HG03378 (cell line): ENCODE data around the gene ABCA2.
A peak's percentile ranks its signal among the peaks of the same experiment; 100 is the strongest.

Experiments used
- ATAC-seq: cut with Tn5 transposase; IDR thresholded peaks from one replicate; pipeline ENCODE4 v1.9.1; 2021; ENCODE audit warnings: mild to moderate bottlenecking, moderate library complexity; ENCODE audit not compliant: unreplicated experiment

Gene ABCA2

DNA sequence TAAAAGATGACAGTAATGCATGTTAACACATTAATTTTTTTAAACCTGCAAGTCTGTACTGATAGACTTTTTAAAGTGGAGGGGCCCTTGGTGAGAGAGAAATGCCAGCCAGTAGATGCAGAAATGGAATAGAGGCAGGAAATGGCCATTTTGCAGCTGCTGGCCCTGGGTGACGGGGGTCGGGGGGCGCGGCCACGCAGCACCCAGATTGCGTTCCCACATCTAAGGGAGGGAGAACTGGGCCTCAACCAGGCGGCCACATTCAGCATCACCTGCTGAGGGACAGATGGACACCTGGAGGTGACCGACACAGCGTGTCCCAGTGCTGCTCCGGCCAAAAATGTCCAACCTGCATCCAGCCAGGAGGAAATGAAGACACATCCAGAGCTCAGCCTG is 25.4 kb downstream of the ABCA2 start:
- no peak for ATAC-seq

DNA sequence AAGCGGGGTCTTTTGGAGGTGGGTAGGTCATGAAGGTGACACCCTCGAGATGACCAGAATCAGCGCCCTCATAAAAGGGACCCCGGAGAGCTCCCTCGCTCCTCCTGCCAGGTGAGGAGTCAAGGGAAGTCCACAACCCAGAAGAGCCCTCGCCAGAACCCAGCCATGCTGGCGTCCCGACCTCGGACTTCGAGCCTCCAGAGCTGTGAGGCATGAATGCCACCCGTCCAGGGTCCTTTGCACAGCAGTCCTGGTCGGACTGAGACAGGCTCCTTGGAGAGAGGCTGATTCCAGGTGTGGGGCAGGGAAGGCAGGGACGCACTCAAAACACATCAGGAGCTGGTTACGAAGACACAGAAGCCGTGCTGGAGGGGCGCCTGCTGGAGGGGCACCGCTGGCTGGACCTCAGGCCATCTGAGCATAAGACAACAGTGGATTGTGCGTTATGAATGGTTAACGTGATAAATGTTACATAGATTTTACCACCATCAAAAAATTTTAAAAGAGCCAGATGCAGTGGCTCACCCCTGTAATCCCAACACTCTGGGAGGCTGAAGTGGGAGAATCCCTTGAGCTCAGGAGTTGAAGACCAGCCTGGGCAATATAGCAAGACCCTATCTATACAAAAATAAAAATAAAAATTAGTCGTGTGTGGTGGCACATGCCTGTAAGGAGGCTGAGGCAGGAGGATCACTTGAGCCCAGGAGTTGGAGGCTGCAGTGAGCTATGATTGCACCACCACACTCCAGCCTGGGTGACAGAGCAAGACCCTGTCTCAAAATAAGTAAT is 26.0 kb downstream of the ABCA2 start:
- no peak for ATAC-seq

DNA sequence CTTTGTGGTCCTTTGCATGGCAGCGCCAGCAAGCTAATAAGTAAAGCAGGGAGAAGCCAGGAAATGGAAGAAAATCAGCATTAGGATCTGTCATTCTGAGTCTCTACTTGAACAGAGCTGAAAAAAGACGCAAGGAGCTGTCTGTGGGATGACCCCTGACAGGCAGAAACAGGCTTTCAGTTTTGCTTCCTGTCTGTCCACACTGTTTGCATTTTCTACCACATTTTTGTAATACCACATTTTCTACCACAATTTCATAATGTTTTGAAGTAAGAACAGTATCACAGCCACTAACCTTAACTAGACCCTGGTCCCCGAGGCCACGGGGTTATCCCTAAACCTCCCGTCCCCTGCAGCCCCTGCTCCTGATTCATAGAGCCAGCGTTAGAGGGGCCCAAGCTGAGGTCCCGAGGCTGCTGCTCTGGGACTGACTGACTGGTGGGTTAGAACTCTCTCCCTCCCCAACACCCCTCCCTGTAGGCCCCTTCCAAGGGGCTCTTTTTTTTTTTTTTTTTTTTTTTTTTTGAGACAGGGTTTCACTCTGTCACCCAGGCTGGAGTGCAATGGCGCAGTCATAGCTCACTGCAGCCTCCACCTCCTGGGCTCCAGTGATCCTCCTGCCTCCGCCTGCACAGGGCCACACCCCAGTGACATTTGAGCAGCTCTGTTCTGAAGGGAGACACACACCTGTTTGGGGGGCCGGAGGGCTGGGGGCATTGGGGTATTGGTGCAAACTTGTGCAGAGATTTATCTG is 27.7 kb downstream of the ABCA2 start:
- ATAC-seq: peak; percentile 78

DNA sequence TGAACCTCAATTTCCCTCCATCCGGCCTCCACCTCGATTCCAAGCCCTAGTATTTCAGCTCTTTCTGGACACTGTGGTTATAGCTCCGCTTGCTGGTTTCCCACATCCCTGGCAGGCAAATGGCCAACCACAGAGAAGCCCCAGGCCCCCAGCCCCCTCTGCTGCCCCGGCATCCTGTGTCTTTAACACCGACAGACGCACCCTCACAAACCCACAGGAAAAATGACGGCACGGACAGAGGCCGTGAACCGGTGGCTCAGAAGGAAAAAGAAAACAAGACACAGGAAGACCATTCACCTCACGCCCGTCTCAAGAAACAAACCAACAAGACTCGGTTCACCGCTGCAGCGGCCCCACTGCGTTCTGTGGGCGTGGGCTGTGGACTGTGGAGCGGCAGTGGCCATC is 30.2 kb downstream of the ABCA2 start:
- no peak for ATAC-seq

DNA sequence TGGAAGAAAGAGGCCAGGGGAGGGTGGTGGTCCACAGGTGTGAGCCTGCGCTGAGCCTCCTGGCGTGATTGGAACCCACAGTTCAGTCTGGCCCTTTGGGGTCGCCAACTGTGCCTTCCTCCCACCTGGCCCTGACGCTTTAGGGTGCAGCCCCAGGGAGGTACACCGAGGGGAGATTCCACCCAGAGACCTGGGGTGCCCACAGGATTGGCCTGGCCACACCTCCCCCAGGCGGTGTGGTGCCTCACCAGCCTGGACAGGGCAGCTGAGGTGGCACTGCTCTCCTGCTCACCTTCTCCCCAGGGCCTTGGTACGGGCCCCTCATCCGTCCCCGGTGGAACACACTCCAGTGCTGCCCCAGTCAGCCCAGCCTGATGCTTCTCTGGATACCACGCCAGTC is 30.7 kb downstream of the ABCA2 start:
- no peak for ATAC-seq

DNA sequence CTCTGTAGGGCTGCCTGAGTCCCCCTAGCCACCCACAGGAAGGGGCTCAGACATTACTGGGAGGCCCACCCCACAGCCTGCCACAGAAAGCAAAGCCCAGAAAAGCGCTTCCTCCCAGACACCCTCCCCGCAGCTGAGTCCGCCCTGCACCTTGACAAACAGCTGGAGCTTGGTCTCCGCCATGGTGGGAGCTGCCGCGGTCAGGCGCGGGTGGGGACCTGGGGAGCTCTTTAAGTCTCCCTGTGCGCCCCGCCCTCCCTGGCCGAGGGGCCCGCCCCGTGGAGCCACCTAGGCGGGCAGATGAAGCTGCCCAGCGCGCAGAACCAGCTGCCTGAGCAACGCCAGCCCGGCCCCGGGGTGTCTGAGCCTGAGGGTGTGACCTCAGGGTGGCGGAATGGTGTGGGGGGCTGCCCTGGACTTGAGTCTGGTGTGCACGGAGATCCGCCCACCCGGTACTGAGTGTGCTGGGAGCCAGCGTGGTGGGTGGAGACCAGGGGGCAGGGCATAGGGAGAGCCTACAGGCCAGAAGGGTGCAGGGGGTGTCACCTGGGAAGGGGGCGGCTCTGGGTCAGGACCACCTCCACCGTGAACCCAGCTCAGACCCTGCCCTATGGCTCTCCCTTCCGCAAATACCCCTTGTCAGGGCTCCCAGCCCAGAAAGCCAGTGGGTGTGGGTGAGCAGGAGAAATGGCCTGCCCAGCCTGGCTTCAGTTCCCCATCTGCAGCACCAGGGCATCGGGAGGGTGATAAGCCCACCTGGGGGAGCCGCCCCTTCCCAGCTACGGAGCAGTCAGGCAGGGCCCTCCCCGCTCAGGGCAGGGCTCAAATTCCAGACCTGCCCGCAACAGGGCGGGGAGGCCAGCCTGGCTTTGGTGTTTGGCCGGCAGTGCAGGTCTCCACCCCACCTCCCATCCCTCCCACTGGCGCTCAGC is 31.4 kb downstream of the ABCA2 start, which contains the start of gene CLIC3:
Gene CLIC3 (minus strand): TSS at position 208 of the 932 bp plus-strand sequence. CDS start 25 bp downstream, at position 183.
- ATAC-seq: no peak

DNA sequence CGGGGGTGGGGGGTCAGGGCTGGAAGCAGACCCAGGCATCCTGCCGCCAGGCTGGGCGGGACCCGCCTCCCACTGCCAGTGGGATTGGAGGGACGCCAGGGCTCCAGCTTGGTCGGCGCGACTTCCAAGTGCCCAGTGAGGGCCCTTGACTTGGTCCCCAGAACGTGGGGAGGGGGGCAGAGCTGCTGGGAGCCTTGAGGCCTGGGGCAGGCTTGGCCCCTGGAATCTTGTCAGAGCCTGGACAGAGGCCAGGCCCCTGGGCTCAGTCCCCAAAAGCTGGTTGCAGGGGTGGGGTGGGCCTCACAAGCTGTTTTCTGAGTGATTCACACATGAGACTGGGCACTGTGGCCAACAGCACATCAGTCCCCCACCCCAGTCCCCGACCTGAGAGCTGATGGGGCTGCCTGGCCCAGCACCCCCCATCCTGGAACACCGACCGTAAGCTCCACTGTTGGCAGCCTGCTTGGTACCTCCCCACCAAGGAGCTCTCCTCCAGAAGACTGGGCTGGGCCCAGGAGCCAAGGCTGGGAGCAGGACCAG is 32.2 kb downstream of the ABCA2 start:
- ATAC-seq: no peak

DNA sequence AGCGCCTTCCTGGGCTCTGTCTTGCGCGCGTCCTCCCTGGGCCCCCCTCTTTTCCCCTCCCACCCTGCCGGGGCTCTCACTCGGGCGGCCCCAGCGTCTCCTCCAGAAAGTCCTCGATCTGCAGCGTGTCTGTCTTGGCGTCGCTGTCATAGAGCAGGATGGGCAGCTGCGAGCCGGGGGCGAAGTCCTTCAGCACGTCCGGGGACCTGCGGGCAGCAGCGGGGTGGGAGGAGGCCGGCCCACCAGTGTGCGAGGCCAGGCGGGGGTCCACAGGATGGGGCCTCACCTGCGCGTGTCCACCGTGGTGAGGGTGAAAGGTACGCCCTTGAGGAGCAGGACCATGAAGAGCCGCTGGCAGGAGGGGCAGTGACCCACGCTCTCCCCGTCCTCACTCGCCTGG is 32.7 kb downstream of the ABCA2 start:
- ATAC-seq: no peak

DNA sequence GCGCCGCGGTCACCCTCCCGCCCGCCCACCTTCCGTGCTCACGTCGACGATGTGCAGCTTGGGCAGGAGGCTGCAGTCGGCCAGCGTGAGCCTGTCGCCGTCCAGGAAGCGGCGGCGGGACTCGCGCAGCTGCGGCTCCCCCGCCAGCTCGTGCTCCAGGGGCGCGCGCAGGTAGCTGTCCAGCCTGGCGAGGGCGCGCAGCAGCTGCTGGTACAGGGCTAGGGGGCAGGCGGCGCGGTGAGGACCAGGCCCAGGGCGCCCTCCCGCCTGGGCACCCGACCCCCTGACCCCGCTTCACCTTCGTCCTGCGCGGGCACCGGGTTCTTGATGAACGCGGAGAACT is 33.2 kb downstream of the ABCA2 start:
- ATAC-seq: no peak

DNA sequence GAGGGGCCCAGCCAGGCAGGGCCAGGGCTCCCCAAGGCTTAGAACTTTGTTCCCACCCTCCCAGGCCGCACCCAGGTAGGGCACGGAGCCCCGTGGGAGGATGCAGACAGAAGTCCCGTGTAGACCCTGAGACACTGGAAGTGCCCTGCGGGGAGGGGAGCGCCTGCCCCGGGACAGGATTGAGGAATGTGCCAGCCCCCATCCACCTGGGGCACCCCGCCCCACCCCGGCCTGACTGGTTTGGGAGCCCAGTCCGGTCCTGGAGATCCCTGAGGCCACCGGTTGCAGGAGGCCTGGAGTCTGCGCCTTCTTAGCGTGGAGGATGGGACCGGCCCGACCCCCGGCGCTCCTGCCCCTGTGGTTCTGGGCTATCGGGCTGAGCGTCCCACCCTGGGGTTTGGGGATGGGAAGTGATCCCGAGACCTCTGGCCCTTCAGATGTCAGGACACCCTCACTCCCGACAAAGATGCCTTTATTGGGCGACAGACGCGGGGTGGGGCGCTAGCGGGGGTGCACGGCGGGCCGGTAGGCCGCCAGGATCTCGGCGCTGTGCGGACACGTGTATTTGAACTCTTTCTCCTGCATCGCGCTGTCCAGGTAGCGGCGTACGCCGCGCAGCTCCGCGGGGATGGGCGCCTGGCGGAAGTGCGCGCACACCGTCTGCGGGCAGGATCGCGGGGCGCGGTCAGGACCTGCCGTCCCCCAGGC is 33.7 kb downstream of the ABCA2 start:
- ATAC-seq: no peak

DNA sequence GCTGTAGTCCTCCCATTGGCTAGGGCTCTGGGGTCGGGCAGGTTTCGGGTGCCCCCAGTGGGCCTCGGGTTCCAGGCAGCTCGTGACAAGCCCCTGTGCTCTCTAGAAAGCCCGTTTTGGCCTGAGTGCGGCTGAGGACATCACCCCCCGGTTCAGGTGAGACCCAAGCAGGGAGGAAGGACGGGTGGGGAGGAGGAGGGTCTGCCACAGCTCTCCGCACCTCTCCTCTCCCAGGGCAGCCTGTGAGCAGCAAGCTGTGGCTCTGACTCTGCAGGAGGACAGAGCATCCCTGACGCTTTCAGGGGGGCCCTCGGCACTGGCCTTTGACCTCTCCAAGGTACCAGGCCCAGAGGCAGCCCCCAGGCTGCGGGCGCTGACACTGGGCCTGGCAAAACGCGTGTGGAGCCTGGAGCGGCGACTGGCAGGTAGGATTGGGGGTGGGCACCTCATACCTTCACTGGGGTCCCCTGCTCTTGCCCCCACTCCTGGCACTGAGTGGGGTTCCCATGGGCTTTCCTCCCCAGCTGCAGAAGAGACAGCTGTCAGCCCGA is 35.1 kb downstream of the ABCA2 start:
- ATAC-seq: peak; percentile 7

DNA sequence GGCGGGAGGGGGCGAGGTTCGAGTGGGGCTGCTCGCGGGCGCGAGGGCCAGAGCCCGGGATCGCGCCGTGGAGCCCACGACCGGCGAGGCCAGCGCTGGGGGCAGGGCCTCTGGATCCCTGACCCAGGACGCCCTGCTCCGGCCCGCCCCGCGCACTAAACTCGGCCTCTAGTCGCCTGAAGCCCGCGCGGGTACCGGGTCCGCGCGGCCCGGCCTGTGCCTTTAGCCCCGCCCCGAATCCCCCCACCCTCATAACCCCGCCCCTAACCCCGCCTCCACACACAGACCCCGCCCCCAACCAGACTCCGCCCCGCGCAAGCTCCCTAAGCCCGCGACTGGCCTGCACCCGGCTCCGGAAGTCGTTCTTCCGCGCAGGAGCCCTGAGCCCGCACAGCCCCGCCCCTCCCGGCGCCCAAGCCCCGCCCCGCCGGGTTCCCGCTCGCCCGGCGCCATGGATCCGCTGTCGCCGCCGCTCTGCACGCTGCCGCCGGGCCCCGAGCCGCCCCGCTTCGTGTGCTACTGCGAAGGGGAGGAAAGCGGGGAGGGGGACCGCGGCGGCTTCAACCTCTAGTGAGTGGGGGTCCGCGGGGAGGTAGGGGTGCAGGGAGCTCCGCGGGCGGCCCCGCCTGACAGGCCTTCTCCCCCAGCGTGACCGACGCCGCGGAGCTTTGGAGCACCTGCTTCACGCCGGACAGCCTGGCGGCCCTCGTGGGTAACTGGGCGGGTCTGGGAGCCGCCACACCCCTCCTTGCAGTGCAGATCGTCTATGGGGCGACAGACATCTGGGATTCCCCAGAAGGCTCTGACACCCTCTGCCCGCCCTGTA is 35.8 kb downstream of the ABCA2 start, which contains the start of gene PAXX:
Gene PAXX (plus strand): TSS at position 430 of the 826 bp plus-strand sequence. CDS start 22 bp downstream, at position 452.
- ATAC-seq: peak; percentile 66

DNA sequence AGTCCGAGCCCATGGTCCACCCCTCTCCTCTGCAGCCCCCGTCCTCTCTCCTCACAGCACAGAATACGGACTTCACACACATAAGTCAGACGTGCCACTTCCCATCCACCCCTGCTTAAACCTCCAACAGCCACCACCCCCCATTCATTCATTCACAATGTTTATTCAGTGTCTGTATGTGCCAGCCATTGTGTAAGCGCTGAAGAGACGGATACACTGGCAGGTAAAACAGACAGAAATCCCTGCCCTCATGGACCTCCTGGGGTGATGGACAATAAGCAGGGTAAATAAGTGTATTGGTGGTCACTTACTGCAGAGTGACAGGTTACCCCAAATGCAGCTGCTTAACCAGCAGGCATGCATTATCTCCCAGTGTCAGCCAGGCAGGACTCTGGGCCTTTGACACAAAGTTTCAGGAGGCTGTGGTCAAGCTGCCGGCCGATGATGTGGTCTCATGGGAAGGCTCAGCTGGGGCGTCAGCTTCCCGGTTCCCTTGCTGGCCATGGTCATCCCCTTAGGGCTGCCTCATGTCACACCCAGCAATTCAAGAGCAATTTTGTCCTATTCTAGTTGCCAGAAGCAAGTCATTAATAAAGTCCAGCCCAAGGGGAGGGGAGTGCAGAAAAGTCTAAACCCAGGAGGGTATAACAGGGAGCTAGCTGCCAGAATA is 37.7 kb downstream of the ABCA2 start:
- no peak for ATAC-seq

DNA sequence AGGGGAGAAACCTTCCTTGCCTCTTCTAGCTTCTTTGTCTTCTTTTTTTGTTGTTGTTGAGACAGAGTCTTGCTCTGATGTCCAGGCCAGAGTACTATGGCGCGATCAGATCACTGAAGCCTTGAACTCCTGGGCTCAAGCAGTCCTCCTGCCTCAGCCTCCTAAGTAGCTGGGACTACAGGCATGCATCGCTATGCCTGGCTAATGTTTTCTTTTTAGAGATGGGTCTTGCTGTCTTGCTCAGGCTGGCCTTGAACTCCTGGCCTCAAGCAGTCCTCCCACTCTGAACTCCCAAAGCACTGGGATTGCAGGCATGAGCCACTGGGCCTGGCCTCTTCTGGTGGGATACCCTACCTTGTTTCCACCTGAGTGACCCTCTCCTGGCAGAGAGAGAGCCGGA is 39.2 kb downstream of the ABCA2 start:
- ATAC-seq: no peak

DNA sequence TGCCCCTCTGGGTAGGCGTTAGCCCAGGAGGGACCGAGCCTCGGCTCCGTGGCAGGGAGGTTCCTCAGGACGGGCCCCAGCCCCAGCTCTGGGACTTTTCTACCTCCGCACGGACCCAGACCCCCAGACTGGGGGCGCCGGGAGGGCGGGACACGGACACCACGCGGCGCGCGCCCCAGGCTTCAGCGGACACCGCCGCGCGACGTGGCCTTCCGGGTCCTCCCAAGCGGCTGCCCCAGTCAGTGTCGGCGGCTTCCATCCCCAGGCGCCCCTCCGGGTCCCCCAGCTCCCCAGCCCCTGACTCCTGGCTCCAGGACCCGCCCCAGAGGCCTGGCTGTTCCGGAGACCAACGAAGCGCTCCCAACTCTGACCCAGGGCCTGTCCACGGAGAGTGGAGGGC is 42.2 kb downstream of the ABCA2 start:
- ATAC-seq: no peak

DNA sequence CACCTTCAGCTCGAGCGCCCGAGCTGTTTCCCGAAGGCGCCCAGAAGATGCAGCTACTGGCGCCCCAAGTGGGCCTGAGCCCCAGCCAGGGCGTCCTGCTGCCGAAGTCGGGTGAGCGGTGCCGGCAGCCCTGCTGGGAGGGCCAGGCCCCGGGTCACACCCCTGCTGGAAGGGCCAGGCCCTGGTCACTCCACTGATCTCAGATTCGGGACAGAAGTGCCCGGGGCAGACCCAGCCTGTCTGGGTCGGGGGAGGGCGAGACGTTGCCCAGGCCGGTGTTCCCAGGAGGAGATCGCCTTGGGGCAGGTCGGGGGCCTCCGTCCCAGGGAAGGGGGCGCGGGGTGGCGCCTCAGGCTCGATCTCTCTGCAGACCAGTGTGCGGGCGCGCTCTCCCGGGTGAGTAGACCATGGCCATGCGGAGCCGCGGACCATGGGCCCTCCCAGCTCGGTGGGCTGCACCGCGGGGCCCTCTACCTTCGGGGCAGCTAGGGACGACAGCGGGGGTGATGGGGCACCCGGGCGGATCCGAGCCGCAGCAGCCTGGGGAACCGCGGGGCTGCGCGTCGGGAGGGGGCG is 42.9 kb downstream of the ABCA2 start:
- ATAC-seq: no peak

DNA sequence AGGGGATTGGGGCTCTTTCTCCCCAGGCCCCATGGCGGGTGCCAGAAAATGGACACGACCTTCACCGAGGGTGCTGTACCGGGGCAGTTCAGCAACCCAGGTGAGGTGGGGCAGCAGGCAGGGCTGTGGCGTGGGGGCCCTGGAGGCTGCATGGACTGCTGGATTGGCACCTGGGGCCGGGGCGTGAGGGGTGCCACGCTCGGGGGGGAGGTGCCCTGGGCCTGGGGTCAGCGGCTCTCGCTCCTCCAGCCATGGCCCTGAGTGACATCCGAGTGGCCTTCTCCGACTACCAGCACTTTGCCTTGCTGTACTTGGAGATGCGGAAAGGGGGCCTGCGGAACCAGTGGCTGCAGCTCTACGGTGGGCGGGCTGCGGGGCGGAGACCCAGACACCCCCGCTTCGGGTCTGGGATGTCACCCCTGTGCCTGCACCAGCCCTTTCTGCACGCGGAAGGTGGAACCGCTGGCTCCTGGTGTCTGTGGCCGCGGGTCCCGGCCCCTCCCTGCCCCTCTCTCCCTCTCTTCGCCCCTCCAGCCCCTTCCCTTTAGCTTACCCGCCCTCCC is 43.5 kb downstream of the ABCA2 start:
- ATAC-seq: no peak
